Right lobe of liver (tissue), 6 donors: ENCODE data around the gene ITPA. TPM values are rescaled to one million over a fixed set of nuclear protein-coding genes. Genes with fewer than 3 reads are reported as not detected.
A peak's percentile ranks its signal among the peaks of the same experiment; 100 is the strongest.

Experiments used
- ATAC-seq, 4 donors: fragments of 200-7000 bp; cut with Tn5 transposase; one replicate each; pipeline ENCODE4 v1.9.1; 2020; ENCODE audit warnings: mild to moderate bottlenecking in 4 of 4, moderate library complexity in 4 of 4
- DNase-seq, 3 donors: peaks; one replicate each; pipeline ENCODE4 v3.0.0-alpha.2; 2020
- H3K27ac ChIP-seq, 3 donors: fragments of 200-600 bp; one replicate each; pipeline ENCODE4 v1.8.0; 2022
- H3K27me3 ChIP-seq, 2 donors: fragments of 200-600 bp; one replicate each; pipeline ENCODE4 v1.8.0; 2022
- H3K36me3 ChIP-seq, 4 donors: fragments of 200-600 bp; sonication (generic) in 1 of 4; one replicate each; pipeline versions ENCODE4 v1.5.1 to v1.8.0; 2017 to 2022; ENCODE audit warnings: control low read depth in 1 of 4
- H3K4me1 ChIP-seq, 4 donors: fragments of 200-600 bp; sonication (generic) in 1 of 4; one replicate each; pipeline versions ENCODE4 v1.5.1 to v1.8.0; 2017 to 2022; ENCODE audit warnings: control low read depth in 1 of 4
- H3K4me3 ChIP-seq, 3 donors: fragments of 200-600 bp; one replicate each; pipeline ENCODE4 v1.8.0; 2022
- H3K9me3 ChIP-seq, 4 donors: fragments of 200-600 bp; sonication (generic) in 1 of 4; one replicate each; pipeline versions ENCODE4 v1.5.1 to v1.8.0; 2017 to 2022; ENCODE audit warnings: control low read depth in 1 of 4
- POLR2A ChIP-seq: fragments of 450-650 bp; IDR thresholded peaks from one replicate; pipeline ENCODE4 v1.6.1; 2017; ENCODE audit warnings: antibody characterized with exemption, mild to moderate bottlenecking
- WGBS: methylation state at CpG from one replicate; pipeline ENCODE4 v1.1.6; 2018; ENCODE audit warnings: low coverage, low lambda C conversion rate; ENCODE audit not compliant: insufficient coverage; ENCODE audit errors: missing lambda C conversion rate; 5-methylcytosine and 5-hydroxymethylcytosine counted together
- intact Hi-C, 2 donors: fragments of 100-400 bp; cut with DNase I; formaldehyde crosslinking; loops; one replicate each; pipeline versions ENCODE4 v1.11.2 to v1.14.1; 2022
- total RNA-seq, 6 experiments: library from RNA; depleted of rRNA in 2 of 6; stranded (reverse); fragments of >200 nt in 2 of 6; fragmentation: NEBNext Ultra II Directional in 3 of 6; extraction: Animal tissue kit (Norgen Biotek cat#: 25700) in 3 of 6; gene quantifications; one replicate each; pipeline versions ENCODE4 v1.1.0 to v1.2.4, GENCODE V29; 2016 to 2023
- TF ChIP-seq, protein P1 (sequence below), 4 donors: fragments of 200-600 bp in 3 of 4; fragments of 450-650 bp in 1 of 4; IDR thresholded peaks; one replicate each; pipeline versions ENCODE4 v1.5.1 to v1.8.0; 2016 to 2022; ENCODE audit warnings: antibody characterized with exemption in 4 of 4, mild to moderate bottlenecking in 2 of 4
- donor health status: DM: no; HTN: yes; CAD: no.
- donor health status: DM: no; HTN: no; CAD: no.
- donor health status: DM: no; HTN: no; CAD: no.
- donor health status: DM: no; HTN: yes; CAD: no.
- donor health status: DM: no; HTN: yes; CAD: no.

ITPA gene
- total RNA-seq, 6 experiments from 2014 or later, result 17.5 to 38.8 (median 26.7) TPM

DNA sequence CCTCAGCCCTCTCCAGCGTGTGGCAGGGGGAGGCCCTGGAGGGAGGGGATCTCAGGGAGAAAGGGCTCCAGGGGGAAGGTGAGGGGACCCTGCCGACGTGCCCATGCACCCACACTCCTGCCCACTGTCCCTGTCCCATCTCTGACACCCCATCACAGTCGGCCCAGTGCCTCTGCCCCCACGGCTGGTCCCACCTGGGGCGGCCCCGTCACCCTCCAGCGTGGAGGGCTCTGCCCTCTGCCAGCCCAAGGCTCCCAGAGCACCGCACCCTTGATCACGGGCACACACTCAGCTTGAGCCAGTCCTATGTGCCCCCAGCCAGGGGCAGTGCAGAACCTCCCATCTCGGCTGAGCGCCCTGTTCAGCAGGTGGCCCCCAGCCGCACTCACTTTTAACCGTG is 20.5 kb downstream of the ITPA start:
- Histone ChIP-seq H3K9me3 (no peaks in the 10 kb centered on the region), H3K4me1 (no peaks in the 10 kb centered on the region), H3K27ac (no peak overlapping the region), H3K36me3 (no peaks in the 10 kb centered on the region), H3K4me3 (no peak overlapping the region), H3K27me3 (no peaks in the 10 kb centered on the region)
- no peak for DNase-seq
- ATAC-seq, result peak in 1 of 4 donors; percentile 4
- TF ChIP-seq, protein P1, sequence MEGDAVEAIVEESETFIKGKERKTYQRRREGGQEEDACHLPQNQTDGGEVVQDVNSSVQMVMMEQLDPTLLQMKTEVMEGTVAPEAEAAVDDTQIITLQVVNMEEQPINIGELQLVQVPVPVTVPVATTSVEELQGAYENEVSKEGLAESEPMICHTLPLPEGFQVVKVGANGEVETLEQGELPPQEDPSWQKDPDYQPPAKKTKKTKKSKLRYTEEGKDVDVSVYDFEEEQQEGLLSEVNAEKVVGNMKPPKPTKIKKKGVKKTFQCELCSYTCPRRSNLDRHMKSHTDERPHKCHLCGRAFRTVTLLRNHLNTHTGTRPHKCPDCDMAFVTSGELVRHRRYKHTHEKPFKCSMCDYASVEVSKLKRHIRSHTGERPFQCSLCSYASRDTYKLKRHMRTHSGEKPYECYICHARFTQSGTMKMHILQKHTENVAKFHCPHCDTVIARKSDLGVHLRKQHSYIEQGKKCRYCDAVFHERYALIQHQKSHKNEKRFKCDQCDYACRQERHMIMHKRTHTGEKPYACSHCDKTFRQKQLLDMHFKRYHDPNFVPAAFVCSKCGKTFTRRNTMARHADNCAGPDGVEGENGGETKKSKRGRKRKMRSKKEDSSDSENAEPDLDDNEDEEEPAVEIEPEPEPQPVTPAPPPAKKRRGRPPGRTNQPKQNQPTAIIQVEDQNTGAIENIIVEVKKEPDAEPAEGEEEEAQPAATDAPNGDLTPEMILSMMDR (IDR thresholded peaks at IDR 0.05), result no peak
- TF ChIP-seq POLR2A, result no peak
- no CpG with 5 or more reads among the region's 14 CpGs for WGBS
- intact Hi-C loops, result loop anchor here in 1 of 2 donors (10.0 kb wide), 1 partner anchor 85 kb away; no protein-coding TSS in a partner anchor

DNA sequence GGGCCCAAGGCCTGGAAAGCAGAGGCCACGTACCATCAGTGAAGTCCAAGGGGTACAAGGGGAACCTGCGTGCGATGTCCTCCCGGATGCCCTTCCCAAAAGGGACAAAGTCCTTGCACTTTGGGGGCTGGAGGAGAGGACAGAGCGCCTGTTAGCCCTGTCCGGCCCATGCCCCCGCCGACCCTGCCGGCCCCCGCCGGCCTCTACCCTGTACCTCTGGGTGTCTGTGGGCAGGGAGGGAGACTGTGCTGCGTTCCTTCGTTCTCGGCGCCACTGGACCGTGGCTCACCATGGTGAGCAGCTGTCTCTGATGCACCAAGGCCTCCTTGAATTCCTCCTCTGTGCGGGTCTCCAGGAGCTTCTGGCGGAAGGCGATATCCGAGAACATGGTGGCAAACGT is 21.8 kb downstream of the ITPA start:
- intact Hi-C loops, result no loop called here
- H3K4me1 ChIP-seq, result no peaks in the 10 kb centered on the region
- no peaks in the 10 kb centered on the region for H3K36me3 ChIP-seq
- 90% methylated on average over 2 of the region's 21 CpGs for WGBS
- H3K9me3 ChIP-seq, result no peaks in the 10 kb centered on the region
- no peak overlapping the region for H3K4me3 ChIP-seq
- DNase-seq (no peak), ATAC-seq (no peak)
- no peak overlapping the region for H3K27ac ChIP-seq
- TF ChIP-seq, protein P1 (IDR thresholded peaks at IDR 0.05), result no peak
- TF ChIP-seq POLR2A, result no peak
- no peaks in the 10 kb centered on the region for H3K27me3 ChIP-seq

DNA sequence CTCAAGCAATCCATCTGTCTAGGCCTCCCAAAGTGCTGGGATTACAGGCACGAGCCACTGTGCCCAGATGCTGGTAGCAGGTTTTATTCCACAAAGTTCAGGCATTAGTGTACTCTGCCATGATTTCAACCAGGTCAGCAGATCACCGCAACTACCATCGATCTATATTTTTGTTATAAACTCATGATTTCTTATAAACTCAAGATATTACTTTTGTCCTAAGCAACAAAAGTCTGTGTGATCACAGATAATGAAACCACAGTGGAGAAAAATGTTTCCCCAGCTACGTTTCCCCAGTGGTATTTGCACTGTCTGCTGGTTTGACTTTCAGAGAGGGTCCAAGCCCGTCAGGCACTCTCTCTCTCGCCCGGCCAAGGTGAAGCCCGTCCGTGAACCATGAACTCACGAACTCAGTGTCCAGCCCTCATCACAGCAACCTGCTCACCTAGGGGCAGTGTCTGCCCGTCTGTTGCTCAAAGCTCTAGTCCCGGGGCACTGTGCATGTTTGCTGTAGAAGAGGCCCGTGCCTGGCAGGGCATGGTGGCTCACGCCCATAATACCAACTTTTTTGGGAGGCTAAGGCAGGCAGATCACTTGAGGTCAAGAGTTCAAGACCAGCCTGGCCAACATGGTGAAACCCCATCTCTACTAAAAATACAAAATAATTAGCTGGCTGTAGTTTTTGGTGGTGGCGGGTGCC is 22.7 kb downstream of the ITPA start:
- TF ChIP-seq POLR2A, result no peak
- TF ChIP-seq, protein P1 (IDR thresholded peaks at IDR 0.05), result no peak
- 77% methylated on average over 10 of the region's 15 CpGs for WGBS

DNA sequence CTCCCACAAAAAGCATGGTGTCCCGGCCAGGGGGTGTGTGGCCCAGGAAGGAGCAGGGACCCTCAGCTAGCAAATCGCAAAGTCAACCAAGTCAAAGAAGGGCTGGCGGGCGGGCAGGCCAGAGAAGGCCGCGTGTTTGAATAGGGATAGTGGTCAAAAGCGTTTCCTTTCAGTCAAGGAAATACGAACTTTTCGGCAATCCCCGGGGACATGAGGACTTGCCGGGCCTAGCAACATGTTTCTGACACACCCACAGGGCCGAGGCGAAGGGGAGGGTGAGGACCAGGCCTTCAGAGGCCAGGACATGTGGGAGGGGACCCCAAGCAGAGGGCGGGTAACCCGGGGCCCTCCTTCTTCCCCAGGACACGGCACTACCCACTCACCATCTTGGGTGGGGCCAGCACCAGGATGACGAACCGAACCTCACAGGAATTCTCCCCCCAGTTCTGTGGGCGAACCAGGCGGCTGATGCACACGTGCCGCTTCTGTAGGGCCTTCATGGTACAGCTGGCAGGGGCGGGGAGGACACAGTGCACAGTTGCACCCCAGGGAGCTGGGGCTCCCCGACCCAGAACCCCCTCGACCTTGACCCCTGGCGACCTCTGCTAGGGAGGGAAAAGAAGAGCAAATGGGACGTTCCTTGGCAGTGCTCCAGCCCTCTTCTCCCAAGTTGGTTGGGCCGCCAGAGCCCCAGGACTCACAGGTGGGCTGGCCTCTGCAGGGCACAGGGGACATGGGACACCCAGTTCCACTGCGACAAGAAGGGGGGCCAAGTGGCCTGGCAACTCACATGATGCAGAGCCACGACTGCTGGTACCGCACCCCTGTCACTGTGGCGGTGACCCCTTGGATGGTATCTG is 24.1 kb downstream of the ITPA start:
- intact Hi-C loops, result no loop called here
- DNase-seq, result no peak
- WGBS, result 88% methylated on average over 7 of the region's 32 CpGs
- ATAC-seq, result no peak
- Histone ChIP-seq H3K4me1 (peaks cover 0 to 3% (median 0%) of the 10 kb centered on the region in 4 donors), H3K27me3 (no peaks in the 10 kb centered on the region), H3K27ac (no peak overlapping the region), H3K36me3 (no peaks in the 10 kb centered on the region), H3K4me3 (no peak overlapping the region), H3K9me3 (no peaks in the 10 kb centered on the region)
- TF ChIP-seq POLR2A, result no peak
- TF ChIP-seq, protein P1 (IDR thresholded peaks at IDR 0.05), result no peak

More for the DNA sequence above, 22.7 kb downstream of the ITPA start:
- no peak overlapping the region for H3K27ac ChIP-seq
- no peaks in the 10 kb centered on the region for H3K36me3 ChIP-seq
- intact Hi-C loops, result no loop called here
- no peak overlapping the region for H3K4me3 ChIP-seq
- DNase-seq (no peak), ATAC-seq (no peak)
- H3K4me1 ChIP-seq, result no peaks in the 10 kb centered on the region
- no peaks in the 10 kb centered on the region for H3K9me3 ChIP-seq
- H3K27me3 ChIP-seq, result no peaks in the 10 kb centered on the region
